SJSA1 (cell line): ENCODE data around the gene PRPSAP2. TPM values are rescaled to one million over a fixed set of nuclear protein-coding genes. Genes with fewer than 3 reads are reported as not detected.

ENCODE experiments used
- DNase-seq, 2 experiments: peaks; one replicate each; pipeline ENCODE4 v3.0.0-alpha.2; 2015 to 2020; ENCODE audit warnings: low spot score in 2 of 2, low read depth in 1 of 2
- H3K27ac ChIP-seq: fragments of 250-450 bp; sonication (Bioruptor Pico); 2 replicates; pipeline ENCODE4 v1.5.1; 2020; ENCODE audit warnings: mild to moderate bottlenecking, moderate library complexity
- H3K27me3 ChIP-seq: fragments of 250-450 bp; sonication (Bioruptor Pico); replicated peaks from 2 replicates; pipeline ENCODE4 v1.5.1; 2020; ENCODE audit warnings: mild to moderate bottlenecking, moderate library complexity
- H3K36me3 ChIP-seq: fragments of 250-450 bp; sonication (Bioruptor Pico); 2 replicates; pipeline ENCODE4 v1.5.1; 2020; ENCODE audit warnings: mild to moderate bottlenecking
- H3K4me1 ChIP-seq: fragments of 250-450 bp; sonication (Bioruptor Pico); replicated peaks from 2 replicates; pipeline ENCODE4 v1.6.1; 2021; ENCODE audit warnings: mild to moderate bottlenecking
- H3K4me3 ChIP-seq: fragments of 250-450 bp; sonication (Bioruptor Pico); 2 replicates; pipeline ENCODE4 v1.5.1; 2020; ENCODE audit warnings: mild to moderate bottlenecking
- H3K9me3 ChIP-seq: fragments of 250-450 bp; sonication (Bioruptor Pico); replicated peaks from 2 replicates; pipeline ENCODE4 v1.5.1; 2020; ENCODE audit warnings: mild to moderate bottlenecking
- total RNA-seq: library from RNA; depleted of rRNA; stranded (reverse); fragments of >200 nt; shearing (Covaris generic); gene quantifications from 2 replicates; pipeline ENCODE4 v1.2.3, GENCODE V29; 2014

The PRPSAP2 gene
- total RNA-seq, 1 experiment from 2014 or later, result 59.9 TPM

- Histone ChIP-seq H3K27me3 (no peaks in the 10 kb centered on the region), H3K27ac (no peak overlapping the region), H3K9me3 (no peaks in the 10 kb centered on the region), H3K4me3 (no peak overlapping the region), H3K36me3 (no peaks in the 10 kb centered on the region), H3K4me1 (no peaks in the 10 kb centered on the region)
- no peak for DNase-seq
Measured at GRCh38 chr17:18937981-18938691, 80.2 kb downstream of the PRPSAP2 start.

- Histone ChIP-seq H3K36me3 (no peaks in the 10 kb centered on the region), H3K27ac (no peak overlapping the region), H3K4me1 (no peaks in the 10 kb centered on the region), H3K4me3 (no peak overlapping the region), H3K27me3 (no peaks in the 10 kb centered on the region), H3K9me3 (no peaks in the 10 kb centered on the region)
- no peak for DNase-seq
Measured at GRCh38 chr17:18938692-18939023, 80.7 kb downstream of the PRPSAP2 start.

DNA sequence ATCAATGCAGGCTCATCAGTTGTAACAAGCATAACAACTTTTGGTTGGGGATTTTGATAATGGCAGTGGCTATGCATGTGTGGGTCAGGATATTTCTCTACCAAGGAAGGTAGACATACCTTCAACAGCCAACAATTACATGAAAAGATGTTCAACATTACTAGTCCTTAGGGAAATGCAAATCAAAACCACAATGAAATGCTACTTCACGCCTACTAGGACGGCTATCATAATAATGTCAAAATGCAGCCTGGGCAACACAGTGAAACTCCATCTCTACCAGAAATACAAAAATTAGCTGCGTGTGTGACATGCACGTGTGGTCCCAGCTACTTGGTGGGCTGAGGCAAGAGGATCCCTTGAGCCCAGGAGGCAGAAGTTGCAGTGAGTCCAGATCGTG is 86.7 kb downstream of the PRPSAP2 start:
- Histone ChIP-seq H3K9me3 (no peaks in the 10 kb centered on the region), H3K27ac (no peak overlapping the region), H3K27me3 (peaks cover 13% of the 10 kb centered on the region; the same call in 1 of the 2 replicates), H3K36me3 (no peaks in the 10 kb centered on the region), H3K4me3 (no peak overlapping the region), H3K4me1 (no peaks in the 10 kb centered on the region)
- no peak for DNase-seq

GRCh38 chr17:18946536-18946935 is 88.6 kb downstream of the PRPSAP2 start:
- peaks cover 13% of the 10 kb centered on the region; the same call in 1 of the 2 replicates for H3K27me3 ChIP-seq
- H3K27ac ChIP-seq, result no peak overlapping the region
- H3K4me1 ChIP-seq, result no peaks in the 10 kb centered on the region
- no peak overlapping the region for H3K4me3 ChIP-seq
- H3K36me3 ChIP-seq, result no peaks in the 10 kb centered on the region
- no peaks in the 10 kb centered on the region for H3K9me3 ChIP-seq
- DNase-seq, result no peak

GRCh38 chr17:18947866-18948265 is 89.9 kb downstream of the PRPSAP2 start:
- H3K4me3 ChIP-seq, result no peak overlapping the region
- DNase-seq, result no peak
- no peaks in the 10 kb centered on the region for H3K36me3 ChIP-seq
- H3K27me3 ChIP-seq, result peaks cover 13% of the 10 kb centered on the region; the same call in 1 of the 2 replicates
- no peak overlapping the region for H3K27ac ChIP-seq
- H3K4me1 ChIP-seq, result no peaks in the 10 kb centered on the region
- no peaks in the 10 kb centered on the region for H3K9me3 ChIP-seq

- H3K36me3 ChIP-seq, result no peaks in the 10 kb centered on the region
- no peak for DNase-seq
- H3K27ac ChIP-seq, result no peak overlapping the region
- H3K4me1 ChIP-seq, result no peaks in the 10 kb centered on the region
- no peak overlapping the region for H3K4me3 ChIP-seq
- peaks cover 13% of the 10 kb centered on the region; the same call in 1 of the 2 replicates for H3K27me3 ChIP-seq
- H3K9me3 ChIP-seq, result no peaks in the 10 kb centered on the region
Measured at GRCh38 chr17:18948476-18949006, 90.6 kb downstream of the PRPSAP2 start.

GRCh38 chr17:18949566-18949965 is 91.6 kb downstream of the PRPSAP2 start:
- DNase-seq, result no peak
- no peak overlapping the region for H3K4me3 ChIP-seq
- no peaks in the 10 kb centered on the region for H3K9me3 ChIP-seq
- H3K36me3 ChIP-seq, result no peaks in the 10 kb centered on the region
- H3K27me3 ChIP-seq, result peaks cover 13% of the 10 kb centered on the region; the same call in 1 of the 2 replicates
- no peak overlapping the region for H3K27ac ChIP-seq
- H3K4me1 ChIP-seq, result no peaks in the 10 kb centered on the region

DNA sequence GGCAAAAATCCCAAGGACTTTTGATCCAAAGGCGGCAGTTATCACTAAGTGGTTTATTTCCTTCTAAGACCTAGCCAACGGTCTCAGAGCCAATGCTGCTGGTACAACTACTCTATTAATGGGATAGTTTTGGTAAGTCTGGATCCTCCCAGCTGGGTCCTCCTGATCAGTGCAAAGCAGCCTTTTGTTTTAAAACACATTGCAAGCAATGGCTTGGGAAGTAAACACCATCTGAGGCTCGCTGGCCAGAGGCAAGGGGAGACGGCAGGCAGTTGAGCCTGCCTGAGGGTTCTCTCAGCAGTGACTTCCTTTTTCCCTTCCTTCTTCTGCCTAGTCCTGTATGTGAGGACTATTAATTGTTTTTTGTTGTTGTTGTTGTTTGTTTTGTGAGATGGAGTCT is 92.4 kb downstream of the PRPSAP2 start:
- no peaks in the 10 kb centered on the region for H3K9me3 ChIP-seq
- H3K36me3 ChIP-seq, result no peaks in the 10 kb centered on the region
- H3K27me3 ChIP-seq, result peaks cover 11% of the 10 kb centered on the region; the same call in 1 of the 2 replicates
- H3K27ac ChIP-seq, result no peak overlapping the region
- no peaks in the 10 kb centered on the region for H3K4me1 ChIP-seq
- DNase-seq, result no peak
- H3K4me3 ChIP-seq, result no peak overlapping the region

- no peaks in the 10 kb centered on the region for H3K9me3 ChIP-seq
- peaks cover 4% of the 10 kb centered on the region; the same call in 1 of the 2 replicates for H3K27me3 ChIP-seq
- H3K36me3 ChIP-seq, result no peaks in the 10 kb centered on the region
- no peaks in the 10 kb centered on the region for H3K4me1 ChIP-seq
- H3K4me3 ChIP-seq, result no peak overlapping the region
- no peak overlapping the region for H3K27ac ChIP-seq
- DNase-seq, result no peak
Measured at GRCh38 chr17:18950944-18951905, 93.3 kb downstream of the PRPSAP2 start.

- no peak within 1 kb of the TSS for H3K4me3 ChIP-seq
- no peaks in the 10 kb centered on the region for H3K36me3 ChIP-seq
- H3K27ac ChIP-seq, result no peak within 1 kb of the TSS
- H3K27me3 ChIP-seq, result no peaks in the 10 kb centered on the region; the same call in 1 of the 2 replicates
- no peak for DNase-seq
- no peaks in the 10 kb centered on the region for H3K4me1 ChIP-seq
- no peaks in the 10 kb centered on the region for H3K9me3 ChIP-seq
Measured at GRCh38 chr17:18951941-18952842, 94.3 kb downstream of the PRPSAP2 start, which contains the start of gene SLC5A10. Gene SLC5A10, plus strand, starts transcription at chr17:18952165. Its CDS starts 41 bp downstream, at chr17:18952206.

DNA sequence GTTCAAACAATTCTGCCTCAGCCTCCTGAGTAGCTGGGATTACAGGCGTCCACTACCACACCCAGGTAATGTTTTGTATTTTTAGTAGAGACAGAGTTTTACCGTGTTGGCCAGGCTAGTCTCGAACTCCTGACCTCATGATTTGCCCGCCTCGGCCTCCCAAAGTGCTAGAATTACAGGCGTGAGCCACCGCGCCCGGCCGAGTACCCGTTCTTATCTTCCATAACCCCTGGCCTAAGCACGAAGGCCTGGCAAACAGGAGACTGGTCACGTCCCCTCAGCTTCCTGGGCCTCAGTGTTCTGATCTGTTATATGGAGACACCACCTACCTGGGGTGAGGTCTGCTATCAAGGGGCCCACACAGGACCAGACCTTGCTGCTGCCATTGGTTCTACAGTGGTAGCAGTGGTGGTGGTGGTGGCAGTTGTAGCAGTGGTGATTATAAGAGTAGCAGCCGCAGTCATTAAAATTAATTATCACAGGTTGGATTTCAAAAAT is 95.3 kb downstream of the PRPSAP2 start:
- no peak for DNase-seq
- Histone ChIP-seq H3K27ac (no peak overlapping the region), H3K36me3 (no peaks in the 10 kb centered on the region), H3K4me3 (no peak overlapping the region), H3K9me3 (no peaks in the 10 kb centered on the region), H3K27me3 (no peaks in the 10 kb centered on the region; the same call in 1 of the 2 replicates), H3K4me1 (no peaks in the 10 kb centered on the region)

DNA sequence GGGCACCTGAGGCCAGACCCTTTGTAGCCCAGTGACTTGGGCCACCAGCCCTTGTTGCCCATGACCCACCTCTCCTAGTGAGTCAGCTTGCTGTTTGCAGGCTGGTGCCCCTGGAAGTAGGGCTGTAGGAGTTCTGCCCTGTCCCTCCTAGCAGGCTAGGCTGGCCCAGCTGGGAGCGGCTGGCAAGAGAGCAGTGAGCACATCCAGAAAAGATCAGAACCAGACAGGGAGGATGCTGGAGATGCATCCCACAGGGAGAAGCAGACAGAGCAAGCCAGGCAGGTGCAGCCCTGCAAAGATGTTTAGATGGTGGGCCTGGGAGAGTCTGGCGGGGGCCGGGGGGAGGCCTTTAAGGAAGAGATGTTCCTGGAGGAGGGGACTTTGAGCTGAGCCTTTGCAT is 96.4 kb downstream of the PRPSAP2 start:
- Histone ChIP-seq H3K27ac (no peak overlapping the region), H3K4me1 (peaks cover 7% of the 10 kb centered on the region), H3K9me3 (no peaks in the 10 kb centered on the region), H3K4me3 (no peak overlapping the region), H3K36me3 (no peaks in the 10 kb centered on the region), H3K27me3 (no peaks in the 10 kb centered on the region)
- no peak for DNase-seq

- Histone ChIP-seq H3K27ac (no peak overlapping the region), H3K4me3 (no peak overlapping the region), H3K36me3 (no peaks in the 10 kb centered on the region), H3K9me3 (no peaks in the 10 kb centered on the region), H3K27me3 (no peaks in the 10 kb centered on the region), H3K4me1 (peaks cover 7% of the 10 kb centered on the region)
- no peak for DNase-seq
Measured at GRCh38 chr17:18955009-18955408, 97.1 kb downstream of the PRPSAP2 start.
